ENCODE measurements around the gene MPZL2. TPM values are rescaled to one million over a fixed set of nuclear protein-coding genes. Genes with fewer than 3 reads are reported as not detected.

Gene MPZL2
- total and polyA plus RNA-seq, 9 of the 15 experiments (the other 6 are each of a cell fraction or from before 2014, with no cell fraction given) = 0.09 to 0.28 (median 0.18) TPM; not detected in 2

- TF ChIP-seq ZNF407 (IDR thresholded peaks at IDR 0.05; ENCODE audit: low read depth) (no peak), PRDM10 (IDR thresholded peaks at IDR 0.05; ENCODE audit: partially characterized antibody) (no peak), ZNF347 (CRISPR knock-in tag; IDR thresholded peaks at IDR 0.05; ENCODE audit: low read depth) (no peak), EGR1 (conservative IDR thresholded peaks at IDR 0.05) (no peak)
Observed at GRCh38 chr11:118258410-118258809, 5.7 kb downstream of the MPZL2 start (continued).

Measured in K562 (cell line).